Measurements from ENCODE around the gene IP6K2.

IP6K2 gene

DNA sequence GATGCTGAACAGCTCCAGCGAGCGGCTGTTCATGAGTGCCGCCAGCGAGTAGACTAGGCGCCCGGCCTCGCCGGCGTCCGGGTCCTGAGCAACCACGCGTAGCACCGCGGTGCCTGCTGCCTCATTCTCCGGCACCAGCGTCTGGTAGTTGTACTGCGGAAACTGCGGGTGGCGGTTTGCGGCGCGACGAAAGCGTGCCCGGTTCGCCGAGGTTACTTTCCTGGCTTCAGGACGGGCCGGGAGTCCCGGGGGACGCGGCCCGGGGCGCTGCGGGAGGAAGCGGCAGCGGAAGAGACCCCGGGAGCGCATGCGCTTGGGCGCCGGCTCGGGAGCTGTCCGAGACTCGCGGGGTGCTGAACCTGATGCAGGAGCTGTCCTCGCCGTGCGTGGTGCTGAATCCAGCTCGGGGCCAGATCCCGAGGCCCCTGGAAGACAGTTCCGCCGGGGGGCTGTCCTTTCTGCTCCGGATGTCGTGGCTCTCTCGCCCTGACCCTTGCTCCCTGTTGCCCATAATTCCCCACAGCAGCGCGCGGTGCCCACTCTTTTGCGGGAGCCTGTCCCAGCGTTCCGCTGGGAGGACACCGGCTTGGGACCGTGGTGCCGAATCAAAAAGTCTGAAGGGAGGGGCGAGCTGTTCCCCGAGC, 55.4 kb downstream of the IP6K2 start:
- Histone ChIP-seq H3K4me3 (ENCODE audit: severe bottlenecking) (peak overlapping the region; percentile 43), H3K27ac (ENCODE audit: poor library complexity, severe bottlenecking) (no peak overlapping the region), H3K27me3 (ENCODE audit: insufficient read depth, poor library complexity, severe bottlenecking) (no peaks in the 10 kb centered on the region), H3K9me3 (ENCODE audit: severe bottlenecking) (no peaks in the 10 kb centered on the region), H3K36me3 (ENCODE audit: low read depth) (no peaks in the 10 kb centered on the region), H3K4me1 (ENCODE audit: insufficient read depth, poor library complexity, severe bottlenecking) (no peaks in the 10 kb centered on the region)
- DNase-seq (ENCODE audit: low spot score) (no peak), ATAC-seq (ENCODE audit: low read depth) (no peak)
- no peak for TF ChIP-seq CTCF (IDR thresholded peaks at IDR 0.05; ENCODE audit: poor library complexity, severe bottlenecking)

DNA sequence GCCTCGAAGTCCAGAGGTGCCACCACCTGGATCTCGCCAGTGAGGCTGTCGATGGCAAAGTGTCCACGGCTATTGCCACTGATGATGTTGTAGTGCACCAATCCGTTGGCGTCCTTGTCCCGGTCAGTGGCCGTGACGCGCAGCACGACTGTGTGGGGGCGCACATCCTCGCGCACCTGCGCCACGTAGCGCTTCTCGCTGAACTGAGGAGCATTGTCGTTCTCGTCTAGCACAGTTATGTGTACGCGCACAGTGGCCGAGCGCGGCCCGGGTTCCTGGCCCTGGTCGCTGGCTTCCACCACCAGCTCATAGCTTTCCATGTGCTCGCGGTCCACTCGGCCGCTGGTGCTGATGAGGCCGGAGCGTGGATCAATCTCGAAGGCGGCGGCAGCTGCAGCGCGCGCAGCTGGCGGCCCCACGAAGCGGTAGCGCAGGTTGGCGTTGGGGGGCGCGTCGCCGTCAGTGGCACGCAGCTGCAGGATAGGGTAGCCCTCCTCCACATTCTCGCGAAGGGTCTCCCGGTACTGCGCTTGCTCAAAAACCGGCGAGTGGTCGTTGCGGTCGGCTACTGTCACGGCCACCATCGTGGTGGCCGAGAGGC, 56.1 kb downstream of the IP6K2 start:
- no peak overlapping the region for H3K4me3 ChIP-seq (ENCODE audit: severe bottlenecking)
- TF ChIP-seq CTCF (IDR thresholded peaks at IDR 0.05; ENCODE audit: poor library complexity, severe bottlenecking) = no peak

GRCh38 chr3:48656841-48657281, 60.2 kb downstream of the IP6K2 start:
- Histone ChIP-seq H3K27ac (ENCODE audit: poor library complexity, severe bottlenecking) (peak overlapping the region; percentile 27), H3K27me3 (ENCODE audit: insufficient read depth, poor library complexity, severe bottlenecking) (no peaks in the 10 kb centered on the region), H3K4me1 (ENCODE audit: insufficient read depth, poor library complexity, severe bottlenecking) (no peaks in the 10 kb centered on the region), H3K9me3 (ENCODE audit: severe bottlenecking) (no peaks in the 10 kb centered on the region), H3K4me3 (ENCODE audit: severe bottlenecking) (no peak overlapping the region), H3K36me3 (ENCODE audit: low read depth) (no peaks in the 10 kb centered on the region)
- DNase-seq (ENCODE audit: low spot score) (no peak), ATAC-seq (ENCODE audit: low read depth) (no peak)
- no peak for TF ChIP-seq CTCF (IDR thresholded peaks at IDR 0.05; ENCODE audit: poor library complexity, severe bottlenecking)

More for the DNA sequence above, 56.1 kb downstream of the IP6K2 start:
- DNase-seq (ENCODE audit: low spot score) (no peak), ATAC-seq (ENCODE audit: low read depth) (no peak)
- no peak overlapping the region for H3K27ac ChIP-seq (ENCODE audit: poor library complexity, severe bottlenecking)
- H3K36me3 ChIP-seq (ENCODE audit: low read depth) = no peaks in the 10 kb centered on the region
- H3K9me3 ChIP-seq (ENCODE audit: severe bottlenecking) = no peaks in the 10 kb centered on the region
- no peaks in the 10 kb centered on the region for H3K4me1 ChIP-seq (ENCODE audit: insufficient read depth, poor library complexity, severe bottlenecking)
- no peaks in the 10 kb centered on the region for H3K27me3 ChIP-seq (ENCODE audit: insufficient read depth, poor library complexity, severe bottlenecking)

DNA sequence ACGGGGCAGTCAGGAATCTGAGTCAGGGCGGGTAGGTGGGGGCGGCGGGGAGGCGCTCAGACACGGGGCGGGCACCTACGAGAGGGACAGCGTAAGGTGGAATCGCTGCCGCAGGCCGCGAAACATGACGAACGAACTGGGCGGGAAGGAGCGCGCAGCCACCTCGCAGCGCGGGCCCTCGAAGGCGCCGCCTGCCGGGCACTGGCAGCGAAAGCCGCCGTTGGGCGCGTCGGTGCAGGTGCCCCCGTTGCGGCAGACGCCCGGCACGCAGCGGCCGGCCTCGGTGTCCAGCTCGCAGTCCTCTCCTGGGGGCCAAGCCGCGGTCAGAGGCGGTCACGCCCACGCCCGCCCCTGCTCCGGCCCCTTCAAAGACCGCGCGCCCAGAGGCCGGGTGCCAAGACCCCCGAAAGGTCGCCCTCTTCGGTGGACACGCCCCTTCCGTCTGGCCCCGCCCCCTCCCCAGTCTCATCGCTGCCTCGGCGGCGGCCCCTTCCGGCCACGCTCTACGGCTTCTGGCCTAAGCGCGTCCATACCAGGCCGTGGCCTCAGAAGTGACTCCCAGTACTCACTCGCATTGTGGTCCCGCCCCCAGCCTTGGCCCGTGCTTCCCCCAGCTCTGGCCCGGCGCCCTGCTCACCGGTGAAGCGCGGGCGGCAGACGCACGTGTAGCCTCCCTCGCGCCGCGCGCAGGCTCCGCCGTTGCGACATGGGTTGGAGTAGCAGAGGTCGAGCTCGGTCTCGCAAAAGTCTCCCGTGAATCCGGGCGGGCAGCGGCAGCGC, 60.8 kb downstream of the IP6K2 start:
- peak; percentile 82 for TF ChIP-seq CTCF (IDR thresholded peaks at IDR 0.05; ENCODE audit: poor library complexity, severe bottlenecking)
- peak overlapping the region; percentile 36 for H3K4me3 ChIP-seq (ENCODE audit: severe bottlenecking)
- H3K27me3 ChIP-seq (ENCODE audit: insufficient read depth, poor library complexity, severe bottlenecking) = no peaks in the 10 kb centered on the region
- no peaks in the 10 kb centered on the region for H3K9me3 ChIP-seq (ENCODE audit: severe bottlenecking)
- no peaks in the 10 kb centered on the region for H3K36me3 ChIP-seq (ENCODE audit: low read depth)
- H3K4me1 ChIP-seq (ENCODE audit: insufficient read depth, poor library complexity, severe bottlenecking) = no peaks in the 10 kb centered on the region
- peak overlapping the region; percentile 27 for H3K27ac ChIP-seq (ENCODE audit: poor library complexity, severe bottlenecking)
- ATAC-seq (ENCODE audit: low read depth) (peak; percentile 77), DNase-seq (ENCODE audit: low spot score) (no peak)
